K562 (cell line): ENCODE measurements around the gene PCGF6. TPM values are rescaled to one million over a fixed set of nuclear protein-coding genes. Genes with fewer than 3 reads are reported as not detected.

Experiments
- BRD9 ChIP-seq: fragments of 450-650 bp; IDR thresholded peaks from 2 replicates; pipeline ENCODE4 v1.6.1; 2018; ENCODE audit warnings: low read depth; ENCODE audit not compliant: partially characterized antibody
- CHAMP1 ChIP-seq: fragments of 450-650 bp; IDR thresholded peaks from 2 replicates; pipeline ENCODE4 v1.6.1; 2016; ENCODE audit warnings: mild to moderate bottlenecking
- DIDO1 ChIP-seq: fragments of 450-650 bp; IDR thresholded peaks from 2 replicates; pipeline ENCODE4 v1.6.1; 2016; ENCODE audit warnings: low read depth, missing biosample characterization, missing genetic modification characterization
- EWSR1 ChIP-seq: fragments of 450-650 bp; IDR thresholded peaks from 2 replicates; pipeline ENCODE4 v1.6.1; 2018; ENCODE audit warnings: borderline replicate concordance, mild to moderate bottlenecking, low read depth, moderate library complexity; ENCODE audit not compliant: partially characterized antibody
- MBD2 ChIP-seq: sonication (generic); IDR thresholded peaks from 2 replicates; pipeline ENCODE4 v1.6.1; 2016; ENCODE audit warnings: low read depth, borderline replicate concordance
- MLLT1 ChIP-seq, 2 experiments: fragments of 450-650 bp; IDR thresholded peaks; 2 replicates each; pipeline ENCODE4 v1.6.1; 2016
- NRF1 ChIP-seq, 2 experiments: fragments of 450-650 bp; IDR thresholded peaks in 1 of 2; conservative IDR thresholded peaks in 1 of 2; 2 replicates each; pipeline ENCODE4 v1.6.1; 2014; ENCODE audit warnings: mild to moderate bottlenecking in 2 of 2
- OTX1 ChIP-seq: fragments of 450-650 bp; formaldehyde crosslinking; IDR thresholded peaks from 2 replicates; pipeline ENCODE4 v1.4.0; 2022; ENCODE audit warnings: mild to moderate bottlenecking
- PBX2 ChIP-seq, 2 experiments: IDR thresholded peaks in 1 of 2; conservative IDR thresholded peaks in 1 of 2; 2 replicates each; pipeline ENCODE4 v1.6.1; 2016; ENCODE audit warnings: low read depth in 2 of 2, mild to moderate bottlenecking in 1 of 2, missing compliant biosample characterization in 1 of 2, missing genetic modification characterization in 1 of 2, moderate library complexity in 1 of 2
- RNF219 ChIP-seq: fragments of 250-450 bp; sonication (Bioruptor Pico); IDR thresholded peaks from 2 replicates; pipeline ENCODE4 v1.5.0; 2022; ENCODE audit warnings: mild to moderate bottlenecking
- SMARCA4 ChIP-seq: fragments of 450-650 bp; IDR thresholded peaks from 2 replicates; pipeline ENCODE4 v1.6.1; 2016
- SMARCB1 ChIP-seq: IDR thresholded peaks from 2 replicates; pipeline ENCODE4 v1.6.1; 2011; ENCODE audit warnings: improper control_type of control experiment, low read depth; ENCODE audit not compliant: insufficient read length
- SRSF9 ChIP-seq: fragments of 200-400 bp; formaldehyde crosslinking; IDR thresholded peaks from 2 replicates; pipeline ENCODE4 v1.6.1; 2017; ENCODE audit warnings: low read depth, low read length, borderline replicate concordance
- TBP ChIP-seq: optimal IDR thresholded peaks from 2 replicates; pipeline ENCODE3; 2011; ENCODE audit warnings: low read depth, low read length, improper control_type of control experiment
- ZNF655 ChIP-seq: fragments of 250-450 bp; sonication (Bioruptor Pico); IDR thresholded peaks from 2 replicates; pipeline ENCODE4 v1.5.0; 2021
- ZNF766 ChIP-seq: fragments of 200-800 bp; sonication (Bioruptor generic); conservative IDR thresholded peaks from 2 replicates; pipeline ENCODE4 v1.6.1; 2016; ENCODE audit warnings: missing genetic modification characterization, missing compliant biosample characterization
- polyA plus RNA-seq, 8 experiments: library from polyadenylated mRNA; depleted of rRNA in 4 of 8; stranded (reverse) in 5 of 8; unstranded in 3 of 8; fragments of >200 nt; fragmentation: Nextera tagmentation in 2 of 8; fragmentation: Illumina TruSeq in 1 of 8; extraction: Ambion mirVana in 2 of 8; extraction: Trizol in 1 of 8; gene quantifications; 2 replicates each; pipeline versions ENCODE4 v1.2.1 to v1.2.3, GENCODE V29; 2011 to 2014; ENCODE audit warnings: inconsistent platforms in 1 of 8, missing spikeins in 1 of 8
- total RNA-seq, 7 experiments: library from RNA; depleted of rRNA in 6 of 7; stranded (reverse); fragments of >200 nt in 6 of 7; fragmentation: Illumina TruSeq in 2 of 7; extraction: Trizol in 2 of 7; gene quantifications; 2 replicates each; pipeline versions ENCODE4 v1.2.1 to v1.2.3, GENCODE V29; 2011 to 2021; ENCODE audit warnings: low replicate concordance in 1 of 7

Gene PCGF6
- total and polyA plus RNA-seq, 9 of the 15 experiments (the other 6 are each of a cell fraction or from before 2014, with no cell fraction given): 8.4 to 24.6 (median 20.6) TPM

- TF ChIP-seq OTX1 (CRISPR knock-in tag) (no peak), PBX2 (CRISPR knock-in tag; IDR thresholded peaks at IDR 0.05; ENCODE audit: low read depth) (no peak), PBX2 (tag; conservative IDR thresholded peaks at IDR 0.05; ENCODE audit: low read depth) (no peak), DIDO1 (no peak), SMARCA4 (no peak), NRF1 (conservative IDR thresholded peaks at IDR 0.05 in 1 of 2, IDR thresholded peaks at IDR 0.05 in 1 of 2) (peak; percentile 51 to 66), SRSF9 (no peak), MBD2 (peak; percentile 61; the same call in 1 of the 2 replicates), SMARCB1 (no peak), TBP (peak; percentile 79), ZNF655 (no peak), MLLT1 (IDR thresholded peaks at IDR 0.05) (0 out of 4 replicates have a peak, but pooled peaks of 1 of the 2 experiments have one; percentile 38), ZNF766 (CRISPR knock-in tag) (no peak), EWSR1 (no peak), BRD9 (peak; percentile 20), CHAMP1 (no peak), RNF219 (CRISPR knock-in tag) (no peak)
These were observed 45.3 kb upstream of the PCGF6 start, which contains the start of the genes ATP5MK and PDCD11 (continued) for GRCh38 chr10:103396067-103396788.
